HFF-Myc (cell line): ENCODE measurements around the gene LMF2.
"Not testable (repeated sequence)": the region's sequence is repeated elsewhere in the genome, so short reads cannot be mapped to it uniquely, and the experiment has no call there.

Source experiments
- DNase-seq: peaks from one replicate; pipeline ENCODE4 v3.0.0-alpha.2; 2011; ENCODE audit warnings: low read depth; ENCODE audit errors: extremely low read depth
- H3K4me3 ChIP-seq: replicated peaks from 2 replicates; pipeline ENCODE4 v1.5.1; 2011; ENCODE audit warnings: low read depth, mild to moderate bottlenecking, control low read depth, low read length
- CTCF ChIP-seq: IDR thresholded peaks from 2 replicates; pipeline ENCODE4 v1.5.1; 2012; ENCODE audit warnings: mild to moderate bottlenecking, low read depth, low read length, control low read depth; ENCODE audit errors: missing control alignments

LMF2 gene

GRCh38 chr22:50521710-50522109 lies 14.2 kb upstream of the LMF2 start:
- H3K4me3 ChIP-seq = no peak overlapping the region
- DNase-seq = no peak
- no peak for TF ChIP-seq CTCF

DNA sequence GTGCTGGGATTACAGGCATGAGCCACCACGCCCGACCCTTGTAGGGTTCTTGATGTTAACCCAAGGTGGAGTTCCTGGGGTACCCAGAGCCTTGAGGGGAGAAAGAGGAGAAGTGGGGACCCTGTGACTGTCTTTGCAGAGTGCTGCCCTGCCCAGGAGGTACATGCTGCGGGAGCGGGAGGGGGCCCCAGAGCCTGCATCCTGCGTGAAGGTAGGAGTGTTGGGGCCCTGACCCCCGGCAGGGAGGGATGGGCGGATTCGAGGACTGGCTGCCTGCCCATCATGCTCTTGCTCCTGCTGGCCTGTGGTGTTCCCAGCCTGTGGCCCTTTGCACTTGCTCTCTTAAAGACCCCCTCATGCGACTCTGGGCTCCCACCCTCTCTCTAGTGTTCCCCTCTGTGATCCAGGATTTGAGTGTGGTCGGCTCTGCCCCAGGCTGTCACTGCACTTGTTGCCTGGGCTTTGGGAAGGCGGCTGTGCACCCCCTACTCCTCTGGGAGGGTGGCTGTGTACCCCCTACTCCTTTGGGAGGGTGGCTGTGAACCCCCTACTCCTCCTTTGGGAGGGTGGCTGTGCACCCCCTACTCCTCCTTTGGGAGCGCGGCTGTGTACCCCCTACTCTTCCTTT lies 13.4 kb upstream of the LMF2 start:
- no peak overlapping the region for H3K4me3 ChIP-seq
- TF ChIP-seq CTCF = no peak
- no peak for DNase-seq

GRCh38 chr22:50520184-50520583 lies 12.7 kb upstream of the LMF2 start:
- not testable (repeated sequence) for H3K4me3 ChIP-seq, DNase-seq

DNA sequence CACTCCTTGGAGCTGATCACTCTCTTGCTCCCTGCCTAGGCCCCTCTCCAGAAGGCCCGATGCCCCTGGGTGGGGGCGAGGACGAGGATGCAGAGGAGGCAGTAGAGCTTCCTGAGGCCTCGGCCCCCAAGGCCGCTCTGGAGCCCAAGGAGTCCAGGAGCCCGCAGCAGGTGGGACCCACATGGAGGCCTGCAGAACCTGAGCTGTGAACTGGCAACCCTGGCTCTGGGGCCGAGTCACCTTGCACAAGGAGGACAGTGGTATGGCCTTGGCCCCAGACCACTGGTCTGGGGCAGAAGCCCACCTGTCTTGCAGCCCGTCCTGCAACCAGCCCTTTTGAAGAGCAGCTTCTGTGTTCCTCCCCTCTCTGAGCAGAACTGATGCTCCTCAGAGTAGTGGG lies 11.6 kb upstream of the LMF2 start:
- H3K4me3 ChIP-seq = no peak overlapping the region
- DNase-seq = no peak
- TF ChIP-seq CTCF = no peak

DNA sequence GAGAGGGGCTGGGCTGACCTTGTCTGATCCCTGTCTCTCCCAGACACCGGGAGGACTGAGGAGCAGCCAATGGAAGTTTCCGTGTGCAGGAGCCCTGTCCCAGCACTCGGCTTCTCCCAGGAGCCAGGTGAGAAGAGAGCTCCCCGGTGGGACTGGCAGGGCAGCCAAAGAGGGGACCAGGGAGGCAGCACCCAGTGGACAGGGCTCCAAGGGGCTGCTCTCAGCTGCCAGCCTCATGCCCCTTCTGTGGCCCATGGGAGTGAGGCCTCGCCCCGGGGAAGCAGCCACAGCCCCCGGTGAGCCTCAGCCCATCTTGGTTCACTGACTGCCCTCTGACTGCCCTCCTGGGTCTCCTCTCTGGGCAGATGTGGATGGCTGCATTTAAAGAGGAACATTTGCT lies 11.1 kb upstream of the LMF2 start:
- H3K4me3 ChIP-seq = no peak overlapping the region
- no peak for TF ChIP-seq CTCF
- no peak for DNase-seq

DNA sequence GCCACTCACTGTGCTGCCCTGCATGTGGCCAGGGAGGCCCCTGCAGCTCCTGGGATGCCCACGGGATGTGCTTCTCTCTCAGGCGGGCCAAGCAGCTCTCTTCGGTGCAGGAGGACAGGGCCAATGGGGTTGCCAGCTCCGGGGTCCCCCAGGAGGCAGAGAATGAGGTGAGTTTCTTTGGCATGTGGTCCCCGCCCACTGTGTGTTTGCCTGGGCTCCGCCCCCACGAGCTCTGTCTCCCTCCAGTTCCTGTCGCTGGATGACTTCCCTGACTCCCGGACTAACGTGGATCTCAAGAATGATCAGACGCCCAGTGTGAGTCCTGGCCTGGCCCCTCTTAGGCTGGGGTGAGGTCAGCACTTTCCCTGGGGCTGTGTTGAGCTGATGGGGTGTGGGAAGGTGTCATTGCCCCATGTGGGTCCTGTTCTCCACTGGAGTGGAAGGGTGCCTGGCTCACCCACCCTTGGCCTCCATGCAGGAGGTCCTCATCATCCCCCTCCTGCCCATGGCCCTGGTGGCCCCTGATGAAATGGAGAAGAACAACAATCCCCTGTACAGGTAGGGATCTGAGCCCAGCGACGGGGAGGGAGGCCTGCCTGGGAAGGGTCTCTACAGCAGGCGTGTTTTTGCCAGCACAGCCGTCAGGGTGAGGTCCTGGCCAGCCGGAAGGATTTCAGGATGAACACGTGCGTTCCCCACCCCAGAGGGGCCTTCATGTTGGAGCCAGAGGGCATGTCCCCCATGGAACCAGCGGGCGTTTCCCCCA lies 10.2 kb upstream of the LMF2 start:
- TF ChIP-seq CTCF = no peak
- H3K4me3 ChIP-seq = no peak overlapping the region
- no peak for DNase-seq

GRCh38 chr22:50516891-50517290 lies 9.4 kb upstream of the LMF2 start:
- no peak for TF ChIP-seq CTCF

More at GRCh38 chr22:50516891-50517290, 9.4 kb upstream of the LMF2 start:
- no peak overlapping the region for H3K4me3 ChIP-seq
- DNase-seq = no peak
